Naive B cell (primary cell): Measurements from ENCODE around the gene SAP30L. TPM values are rescaled to one million over a fixed set of nuclear protein-coding genes. Genes with fewer than 3 reads are reported as not detected.
A peak's percentile ranks its signal among the peaks of the same experiment; 100 is the strongest.

Experiments
- ATAC-seq, 2 donors: fragments of 150-1000 bp; cut with Tn5 transposase; 2 replicates each; pipeline ENCODE4 v1.10.0; 2021; ENCODE audit warnings: low read depth in 2 of 2, mild to moderate bottlenecking in 2 of 2, moderate library complexity in 2 of 2
- DNase-seq: peaks from one replicate; pipeline ENCODE4 v3.0.0; 2022
- H3K27ac Mint-ChIP-seq, 6 donors: one replicate each; pipeline ENCODE4 v1.8.0; 2020 to 2022; ENCODE audit warnings: mild to moderate bottlenecking in 6 of 6, mixed read lengths in 6 of 6, moderate library complexity in 5 of 6, inconsistent platforms in 2 of 6
- H3K27me3 Mint-ChIP-seq, 3 donors: one replicate each; pipeline ENCODE4 v1.8.0; 2021 to 2022; ENCODE audit warnings: mixed read lengths in 3 of 3, mild to moderate bottlenecking in 1 of 3
- H3K36me3 Mint-ChIP-seq, 2 donors: one replicate each; pipeline ENCODE4 v1.8.0; 2020 to 2022; ENCODE audit warnings: mixed read lengths in 2 of 2, inconsistent platforms in 1 of 2, mild to moderate bottlenecking in 1 of 2
- H3K4me1 Mint-ChIP-seq, 3 donors: one replicate each; pipeline ENCODE4 v1.8.0; 2020 to 2022; ENCODE audit warnings: mixed read lengths in 3 of 3, inconsistent platforms in 1 of 3, mild to moderate bottlenecking in 1 of 3, moderate library complexity in 1 of 3
- H3K4me3 Mint-ChIP-seq, 8 donors: one replicate each; pipeline ENCODE4 v1.8.0; 2020 to 2022; ENCODE audit warnings: mild to moderate bottlenecking in 8 of 8, mixed read lengths in 8 of 8, moderate library complexity in 8 of 8, inconsistent platforms in 2 of 8
- H3K9me3 Mint-ChIP-seq, 7 donors: one replicate each; pipeline ENCODE4 v1.8.0; 2020 to 2022; ENCODE audit warnings: mixed read lengths in 7 of 7, mild to moderate bottlenecking in 5 of 7, inconsistent platforms in 2 of 7, moderate library complexity in 1 of 7
- polyA plus RNA-seq, 6 donors: library from polyadenylated mRNA; unstranded; fragments of 300-500 nt; fragmentation: Illumina TruSeq; gene quantifications; one replicate each; pipeline ENCODE4 v1.2.3, GENCODE V29; 2021; ENCODE audit warnings: low read depth in 6 of 6

SAP30L gene
- polyA plus RNA-seq, 6 donors from 2014 or later = 16.0 to 57.8 (median 32.1) TPM

GRCh38 chr5:154494036-154494435, 48.2 kb downstream of the SAP30L start:
- no peak overlapping the region for H3K27ac Mint-ChIP-seq
- no peak for DNase-seq
- ATAC-seq = no peak
- H3K9me3 Mint-ChIP-seq = peaks cover 0 to 4% (median 0%) of the 10 kb centered on the region in 7 donors
- H3K36me3 Mint-ChIP-seq = no peaks in the 10 kb centered on the region
- no peaks in the 10 kb centered on the region for H3K4me1 Mint-ChIP-seq
- H3K27me3 Mint-ChIP-seq = peaks cover 47 to 73% (median 62%) of the 10 kb centered on the region in 3 donors
- H3K4me3 Mint-ChIP-seq = no peak overlapping the region

DNA sequence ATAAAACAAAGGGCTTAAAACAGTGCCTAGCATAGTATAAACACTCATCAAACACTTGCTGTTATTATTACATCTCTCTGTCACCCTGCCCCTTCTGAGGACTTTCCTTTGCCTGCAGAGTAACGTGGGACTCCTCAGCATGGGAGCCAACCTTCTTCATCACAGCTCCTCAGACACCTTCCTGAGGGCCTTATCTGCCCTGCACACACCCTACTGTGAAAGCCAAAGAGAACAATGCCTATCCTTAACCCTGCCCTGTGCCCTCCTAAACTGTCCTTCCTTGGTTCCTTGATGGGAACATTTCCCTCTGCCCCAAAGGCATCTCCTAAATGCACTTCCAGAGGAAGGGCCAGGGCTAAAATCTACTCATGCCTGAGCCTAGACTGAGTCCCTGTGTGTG, 52.8 kb downstream of the SAP30L start:
- no peaks in the 10 kb centered on the region for H3K36me3 Mint-ChIP-seq
- H3K4me3 Mint-ChIP-seq = no peak overlapping the region
- H3K27ac Mint-ChIP-seq = peak overlapping the region in 1 of 6 donors; percentile 53
- no peak for DNase-seq
- H3K27me3 Mint-ChIP-seq = peaks cover 43 to 51% (median 43%) of the 10 kb centered on the region in 3 donors
- no peak for ATAC-seq
- peaks cover 0 to 1% (median 0%) of the 10 kb centered on the region in 7 donors for H3K9me3 Mint-ChIP-seq
- H3K4me1 Mint-ChIP-seq = peaks cover 3 to 11% (median 3%) of the 10 kb centered on the region in 3 donors

GRCh38 chr5:154498994-154499393, 53.2 kb downstream of the SAP30L start:
- Mint-ChIP-seq H3K27ac (no peak overlapping the region), H3K36me3 (no peaks in the 10 kb centered on the region), H3K27me3 (peaks cover 39 to 47% (median 39%) of the 10 kb centered on the region in 3 donors), H3K4me3 (no peak overlapping the region), H3K9me3 (peaks cover 0 to 1% (median 0%) of the 10 kb centered on the region in 7 donors), H3K4me1 (peaks cover 5 to 13% (median 5%) of the 10 kb centered on the region in 3 donors)
- no peak for ATAC-seq
- DNase-seq = no peak

- DNase-seq (no peak), ATAC-seq (no peak)
- Mint-ChIP-seq H3K4me3 (no peak overlapping the region), H3K4me1 (peaks cover 5 to 13% (median 5%) of the 10 kb centered on the region in 3 donors), H3K27me3 (peaks cover 21 to 36% (median 30%) of the 10 kb centered on the region in 3 donors), H3K9me3 (peaks cover 0 to 1% (median 0%) of the 10 kb centered on the region in 7 donors), H3K36me3 (no peaks in the 10 kb centered on the region), H3K27ac (peak overlapping the region in 2 of 6 donors; percentile 42 to 70)
These were observed 55.8 kb downstream of the SAP30L start for GRCh38 chr5:154501566-154501965.

- DNase-seq (no peak), ATAC-seq (no peak)
- peaks cover 0 to 1% (median 0%) of the 10 kb centered on the region in 7 donors for H3K9me3 Mint-ChIP-seq
- H3K4me3 Mint-ChIP-seq = no peak overlapping the region
- no peak overlapping the region for H3K27ac Mint-ChIP-seq
- H3K36me3 Mint-ChIP-seq = no peaks in the 10 kb centered on the region
- H3K27me3 Mint-ChIP-seq = peaks cover 22 to 39% (median 33%) of the 10 kb centered on the region in 3 donors
- peaks cover 5 to 13% (median 5%) of the 10 kb centered on the region in 3 donors for H3K4me1 Mint-ChIP-seq
These were observed 56.4 kb downstream of the SAP30L start for GRCh38 chr5:154502180-154502579.

GRCh38 chr5:154503698-154504039, 57.9 kb downstream of the SAP30L start:
- Mint-ChIP-seq H3K27ac (no peak overlapping the region), H3K4me3 (peak overlapping the region in 3 of 8 donors; percentile 6 to 58 (median 52))

GRCh38 chr5:154505567-154505966, 59.8 kb downstream of the SAP30L start:
- DNase-seq (no peak), ATAC-seq (no peak)
- no peaks in the 10 kb centered on the region for H3K36me3 Mint-ChIP-seq
- H3K4me1 Mint-ChIP-seq = peaks cover 5 to 13% (median 5%) of the 10 kb centered on the region in 3 donors
- no peak overlapping the region for H3K27ac Mint-ChIP-seq
- peaks cover 0 to 1% (median 0%) of the 10 kb centered on the region in 7 donors for H3K9me3 Mint-ChIP-seq
- peaks cover 30 to 52% (median 35%) of the 10 kb centered on the region in 3 donors for H3K27me3 Mint-ChIP-seq
- H3K4me3 Mint-ChIP-seq = no peak overlapping the region

More at GRCh38 chr5:154503698-154504039, 57.9 kb downstream of the SAP30L start:
- DNase-seq (no peak), ATAC-seq (no peak)
- Mint-ChIP-seq H3K27me3 (peaks cover 28 to 37% (median 31%) of the 10 kb centered on the region in 3 donors), H3K36me3 (no peaks in the 10 kb centered on the region), H3K4me1 (peaks cover 5 to 13% (median 5%) of the 10 kb centered on the region in 3 donors), H3K9me3 (peaks cover 0 to 1% (median 0%) of the 10 kb centered on the region in 7 donors)

DNA sequence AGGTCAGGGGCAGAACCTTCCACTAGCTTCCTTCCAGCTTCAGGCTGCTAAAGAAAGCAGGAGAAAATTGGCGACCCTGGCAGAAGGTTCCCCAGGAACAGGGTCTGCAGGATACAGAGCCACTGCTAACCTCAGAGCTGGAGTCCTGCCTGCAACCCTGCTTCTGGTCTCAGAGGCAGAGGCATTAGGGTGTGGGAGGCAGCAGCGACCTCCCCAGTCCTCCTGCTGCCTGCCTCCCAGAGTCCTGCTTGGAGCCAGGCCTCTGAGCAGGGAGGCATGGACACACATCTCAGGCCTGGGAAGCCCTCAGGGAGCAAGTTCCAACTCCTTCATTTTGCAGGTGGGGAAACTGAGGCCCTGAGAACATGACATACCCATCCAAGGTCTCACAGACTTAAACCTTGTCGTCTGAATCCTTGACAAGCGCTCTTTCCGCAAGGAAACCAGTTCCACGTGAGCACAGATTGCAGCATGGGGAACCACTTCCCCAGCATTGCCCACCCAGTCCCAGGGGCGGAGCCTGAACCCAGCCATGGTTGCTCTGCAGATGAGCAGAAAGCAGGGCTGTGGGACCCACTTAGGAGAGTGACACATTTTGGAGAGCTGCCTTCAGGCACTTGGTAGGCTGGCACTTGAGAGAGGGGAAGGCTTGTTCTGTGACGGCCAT, 60.4 kb downstream of the SAP30L start:
- peaks cover 5 to 13% (median 5%) of the 10 kb centered on the region in 3 donors for H3K4me1 Mint-ChIP-seq
- no peak for ATAC-seq
- H3K4me3 Mint-ChIP-seq = no peak overlapping the region
- DNase-seq = no peak
- no peak overlapping the region for H3K27ac Mint-ChIP-seq
- peaks cover 0 to 1% (median 0%) of the 10 kb centered on the region in 7 donors for H3K9me3 Mint-ChIP-seq
- no peaks in the 10 kb centered on the region for H3K36me3 Mint-ChIP-seq
- H3K27me3 Mint-ChIP-seq = peaks cover 30 to 57% (median 37%) of the 10 kb centered on the region in 3 donors

DNA sequence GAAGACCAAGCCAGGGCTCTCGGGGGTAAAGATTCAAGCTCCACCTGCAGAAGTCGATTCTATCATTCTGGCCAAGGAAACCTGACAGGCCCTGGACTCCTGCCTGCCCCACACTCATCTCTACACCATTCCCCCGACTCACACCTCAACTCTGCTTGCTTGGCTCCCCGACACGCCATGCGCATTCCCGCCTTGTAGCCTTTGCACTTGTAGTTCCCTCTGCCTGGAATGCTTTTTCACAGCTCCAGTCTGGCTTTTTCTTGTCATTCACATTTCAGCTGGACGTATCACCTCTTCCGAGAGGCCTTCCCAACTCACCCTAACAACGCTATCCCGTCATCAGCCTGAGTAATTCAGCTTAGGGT, 60.9 kb downstream of the SAP30L start:
- Mint-ChIP-seq H3K27ac (no peak overlapping the region), H3K36me3 (no peaks in the 10 kb centered on the region), H3K4me1 (peaks cover 5 to 13% (median 5%) of the 10 kb centered on the region in 3 donors), H3K27me3 (peaks cover 29 to 56% (median 32%) of the 10 kb centered on the region in 3 donors), H3K4me3 (no peak overlapping the region), H3K9me3 (peaks cover 0 to 1% (median 0%) of the 10 kb centered on the region in 7 donors)
- no peak for ATAC-seq
- DNase-seq = no peak

- Mint-ChIP-seq H3K4me3 (no peak overlapping the region), H3K36me3 (no peaks in the 10 kb centered on the region), H3K27me3 (peaks cover 23 to 47% (median 32%) of the 10 kb centered on the region in 3 donors), H3K9me3 (peaks cover 0 to 1% (median 0%) of the 10 kb centered on the region in 7 donors), H3K4me1 (peaks cover 5 to 6% (median 5%) of the 10 kb centered on the region in 3 donors), H3K27ac (no peak overlapping the region)
- DNase-seq (no peak), ATAC-seq (no peak)
These were observed 62.3 kb downstream of the SAP30L start for GRCh38 chr5:154508114-154508513.

DNA sequence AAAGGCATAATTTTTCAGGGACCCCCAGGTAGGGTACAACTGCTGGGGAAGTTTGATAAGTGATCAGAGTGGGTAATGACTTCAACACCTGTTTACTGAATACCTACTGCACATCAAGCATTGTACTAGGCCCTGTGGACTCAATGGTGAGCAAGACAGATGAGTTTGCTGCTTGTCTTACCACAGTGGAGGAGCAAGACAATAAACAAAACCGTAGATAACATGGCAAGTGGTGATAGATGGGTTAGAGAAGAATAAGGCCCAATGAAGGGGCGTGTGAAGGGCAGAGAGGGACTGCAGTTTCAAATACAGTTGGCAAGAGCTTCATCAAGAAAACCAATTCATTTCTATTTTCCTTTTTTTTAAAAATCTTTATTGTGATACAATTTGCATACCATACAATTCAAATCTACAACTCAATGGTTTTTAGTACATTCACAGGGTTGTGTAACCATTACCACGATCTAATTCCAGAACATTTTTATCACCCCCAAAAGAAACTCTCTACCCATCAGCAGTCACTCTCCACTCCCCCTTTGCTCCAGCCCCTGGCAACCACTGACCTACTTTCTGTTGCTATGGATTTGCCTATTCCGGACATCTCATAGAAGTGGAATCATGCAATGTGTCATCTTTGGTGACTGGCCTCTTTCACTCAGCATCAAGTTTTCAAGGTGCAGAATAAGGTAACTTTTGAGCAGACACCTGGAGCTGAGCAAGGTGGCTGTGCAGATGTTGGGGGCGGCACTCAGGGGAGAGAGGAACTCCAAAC, 64.2 kb downstream of the SAP30L start:
- no peak overlapping the region for H3K4me3 Mint-ChIP-seq
- no peak for ATAC-seq
- no peak overlapping the region for H3K27ac Mint-ChIP-seq
- no peak for DNase-seq
- peaks cover 33 to 65% (median 36%) of the 10 kb centered on the region in 3 donors for H3K27me3 Mint-ChIP-seq
- no peaks in the 10 kb centered on the region for H3K36me3 Mint-ChIP-seq
- no peaks in the 10 kb centered on the region for H3K9me3 Mint-ChIP-seq
- no peaks in the 10 kb centered on the region for H3K4me1 Mint-ChIP-seq
